ENCODE measurements around the gene MED23.

Gene MED23

DNA sequence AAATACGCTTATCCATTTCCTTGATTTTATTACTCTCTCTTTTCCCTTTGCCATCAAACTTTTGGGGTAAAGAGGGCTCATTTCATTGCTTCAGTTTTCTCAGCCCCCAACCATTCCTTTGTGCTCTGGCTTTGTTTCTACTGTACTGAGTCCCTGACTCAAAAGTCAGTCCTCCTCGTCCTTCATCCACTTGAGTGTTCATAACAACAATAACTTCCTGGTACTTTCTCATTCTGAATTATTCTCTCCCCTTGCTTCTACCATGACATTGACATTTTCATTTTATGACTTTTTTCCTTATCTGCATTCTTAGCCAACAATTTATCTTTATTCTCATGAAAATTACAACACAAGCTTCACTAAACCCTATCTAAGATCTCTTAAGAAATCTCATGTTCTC, 10.0 kb upstream of the MED23 start:
- no peak for DNase-seq

DNA sequence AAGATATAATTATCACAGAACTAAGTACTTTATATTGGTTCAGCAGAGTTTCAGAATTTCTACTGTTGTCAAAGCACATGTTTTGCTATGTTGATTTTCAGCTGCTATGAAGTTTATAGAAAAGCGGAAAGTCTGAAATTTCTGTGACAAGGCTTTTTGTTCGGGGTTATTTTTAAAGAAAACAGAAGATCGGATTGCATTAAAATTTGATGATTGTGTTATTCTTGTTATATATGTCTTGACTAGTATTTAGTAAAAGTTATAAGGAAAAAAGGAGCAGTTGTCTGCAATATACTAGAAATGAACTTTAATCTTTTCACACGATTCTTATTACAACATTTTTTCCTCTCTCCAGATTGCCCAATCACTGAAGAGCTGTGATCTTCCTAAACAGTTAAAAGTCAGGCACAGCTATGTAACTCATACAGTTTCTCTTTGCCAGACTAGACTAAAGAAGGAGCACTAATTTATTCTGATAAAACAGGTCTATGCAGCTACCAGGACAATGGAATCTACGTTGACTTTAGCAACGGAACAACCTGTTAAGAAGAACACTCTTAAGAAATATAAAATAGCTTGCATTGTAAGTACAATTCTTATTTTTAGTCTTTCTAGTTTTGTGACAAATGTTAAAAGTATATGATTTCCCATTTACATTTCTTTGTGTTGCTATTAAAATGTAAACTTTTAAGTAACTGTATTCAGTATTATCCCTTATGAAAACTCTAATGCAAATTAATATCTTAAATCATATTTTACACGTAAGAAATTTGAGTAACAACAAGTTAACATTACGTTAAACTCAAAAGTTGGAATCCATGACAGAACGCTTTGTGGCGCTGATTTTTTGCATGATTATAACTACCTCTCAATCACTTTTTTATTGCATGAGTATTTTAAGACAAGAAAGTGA, 9.1 kb upstream of the MED23 start, which contains the start of gene ENPP3:
ENPP3 (plus strand) TSS at position 423 of the 913 bp plus-strand sequence; CDS start at position 506, 83 bp downstream.
- DNase-seq, result no peak

DNA sequence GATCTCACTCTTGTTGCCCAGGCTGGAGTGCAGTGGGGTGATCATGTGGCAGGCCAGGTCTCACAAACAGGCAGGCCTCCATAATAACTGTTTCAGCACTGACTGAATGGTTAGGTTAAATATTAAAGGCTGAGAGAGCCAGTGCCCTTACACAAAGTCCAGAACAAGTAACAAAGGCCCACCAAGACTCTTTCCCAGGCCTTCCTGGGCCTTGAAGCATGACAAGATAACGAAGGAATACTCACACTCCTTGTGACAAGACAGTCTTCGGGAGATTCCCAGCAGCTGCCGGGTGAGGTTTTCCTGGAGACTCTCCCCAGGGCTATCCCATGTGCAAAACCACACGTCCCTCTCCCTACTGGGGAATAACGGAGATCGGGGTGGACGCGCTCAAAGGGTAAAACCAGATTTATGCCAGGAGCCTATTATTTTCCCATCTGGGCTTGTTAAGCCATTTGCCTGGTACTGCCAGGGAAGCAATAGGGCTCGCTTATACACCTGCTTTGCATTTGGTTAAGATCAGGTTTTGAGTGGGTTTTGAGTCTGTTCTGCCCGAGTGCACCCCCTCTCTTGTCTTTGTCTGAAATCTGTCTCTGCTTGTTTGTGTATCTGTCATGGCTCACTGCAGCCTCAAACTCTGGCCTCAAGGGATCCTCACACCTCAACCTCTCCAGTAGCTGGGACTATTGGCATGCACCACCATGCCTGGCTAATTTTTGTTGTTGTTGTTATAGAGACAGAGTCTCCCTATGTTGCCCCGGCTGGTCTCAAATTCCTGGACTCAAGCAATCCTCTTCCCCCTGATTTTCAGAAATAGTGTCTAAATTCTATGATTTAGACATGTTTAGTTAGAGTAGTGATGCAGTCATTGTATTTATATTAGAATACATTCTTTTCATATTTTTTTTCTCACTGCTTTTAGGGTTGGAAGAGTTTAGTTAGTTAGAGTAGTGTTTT, 7.6 kb upstream of the MED23 start:
- DNase-seq, result no peak

DNA sequence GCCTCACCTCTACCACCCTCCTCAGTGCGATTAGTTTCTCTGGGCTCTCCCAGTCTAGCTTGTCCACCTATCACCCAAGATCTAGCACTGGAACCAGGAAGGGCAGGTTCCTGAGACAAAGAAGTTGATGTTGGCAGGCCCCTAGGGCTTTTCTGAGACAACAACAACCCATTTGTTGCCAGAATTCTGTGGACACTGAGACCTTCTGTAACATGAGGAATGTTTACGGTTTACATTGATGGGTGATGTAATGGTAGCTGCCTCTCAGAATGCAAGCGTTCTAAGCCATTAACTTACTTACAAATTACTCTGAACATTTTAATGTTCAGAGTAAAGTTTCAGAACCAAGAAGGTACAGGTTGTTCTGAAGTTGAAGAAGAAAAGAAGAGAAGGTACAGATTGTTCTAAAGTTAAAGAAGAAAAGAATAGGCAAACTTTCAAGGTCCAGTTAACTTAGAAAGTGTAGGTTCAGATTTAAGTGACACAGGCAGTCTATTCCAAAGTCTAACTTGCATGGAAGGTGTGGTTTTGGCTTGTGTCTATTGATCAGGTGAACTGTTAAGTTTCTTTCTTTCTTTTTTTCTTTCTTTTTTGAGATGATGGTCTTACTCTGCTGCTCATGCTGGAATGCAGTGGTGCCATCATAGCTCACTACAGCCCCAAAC, 3.7 kb upstream of the MED23 start:
- DNase-seq, result no peak

DNA sequence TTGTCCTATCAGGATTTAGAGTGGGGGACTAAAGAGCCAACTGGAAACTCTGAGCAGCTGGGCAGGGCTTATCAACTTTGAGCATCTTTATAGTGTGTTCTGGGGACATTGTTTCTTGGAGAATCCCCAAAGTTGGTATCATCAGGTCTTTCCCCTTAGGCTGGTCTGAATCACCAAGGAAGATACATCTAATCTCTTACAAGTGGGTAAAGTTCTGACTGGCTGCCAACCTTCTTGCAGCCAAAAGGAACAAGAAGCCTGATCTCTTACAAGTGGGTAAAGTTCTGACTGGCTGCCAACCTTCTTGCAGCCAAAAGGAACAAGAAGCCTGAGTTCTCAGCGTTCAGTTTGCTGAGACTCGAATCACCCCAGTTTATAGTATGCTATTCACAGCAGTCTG, 1.6 kb upstream of the MED23 start:
- DNase-seq, result no peak

DNA sequence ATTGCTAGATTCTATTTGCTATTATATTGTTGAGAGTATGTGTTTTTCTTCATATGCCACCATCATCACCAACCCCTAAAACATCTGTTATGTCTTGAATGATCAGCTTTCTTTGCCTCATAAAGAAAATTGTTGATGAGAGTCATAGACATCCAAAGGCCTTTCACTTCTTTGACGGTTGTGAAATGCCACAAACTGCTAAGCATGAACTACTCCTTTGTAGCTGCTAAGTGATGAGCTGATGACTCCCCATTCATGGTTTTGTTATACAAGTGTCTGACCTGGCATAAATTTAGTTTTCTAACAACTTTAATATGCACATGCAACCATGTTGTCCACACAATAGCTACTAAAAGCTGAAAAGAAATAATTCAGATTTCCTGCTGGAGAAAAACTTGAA, 684 bp upstream of the MED23 start:
- DNase-seq, result no peak

DNA sequence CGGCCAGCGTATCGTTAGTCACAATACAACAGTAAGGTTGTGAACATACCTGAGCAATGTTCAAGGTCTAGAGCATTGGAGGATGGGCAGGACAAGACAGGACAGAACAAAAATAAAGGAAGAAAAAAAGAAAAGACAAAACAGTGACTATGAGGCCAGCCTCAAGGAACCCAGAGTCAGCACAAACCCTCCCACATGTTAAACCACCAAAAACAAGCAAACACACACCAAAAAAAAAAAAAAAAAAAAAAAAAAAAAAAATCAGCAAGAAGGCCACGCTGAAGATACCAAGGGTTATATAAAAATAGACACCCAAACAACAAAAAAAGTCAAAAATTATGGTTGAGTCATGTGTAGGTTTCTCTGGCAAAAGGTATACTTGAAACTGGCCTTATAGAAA, 12.8 kb downstream of the MED23 start:
- no peak for DNase-seq

DNA sequence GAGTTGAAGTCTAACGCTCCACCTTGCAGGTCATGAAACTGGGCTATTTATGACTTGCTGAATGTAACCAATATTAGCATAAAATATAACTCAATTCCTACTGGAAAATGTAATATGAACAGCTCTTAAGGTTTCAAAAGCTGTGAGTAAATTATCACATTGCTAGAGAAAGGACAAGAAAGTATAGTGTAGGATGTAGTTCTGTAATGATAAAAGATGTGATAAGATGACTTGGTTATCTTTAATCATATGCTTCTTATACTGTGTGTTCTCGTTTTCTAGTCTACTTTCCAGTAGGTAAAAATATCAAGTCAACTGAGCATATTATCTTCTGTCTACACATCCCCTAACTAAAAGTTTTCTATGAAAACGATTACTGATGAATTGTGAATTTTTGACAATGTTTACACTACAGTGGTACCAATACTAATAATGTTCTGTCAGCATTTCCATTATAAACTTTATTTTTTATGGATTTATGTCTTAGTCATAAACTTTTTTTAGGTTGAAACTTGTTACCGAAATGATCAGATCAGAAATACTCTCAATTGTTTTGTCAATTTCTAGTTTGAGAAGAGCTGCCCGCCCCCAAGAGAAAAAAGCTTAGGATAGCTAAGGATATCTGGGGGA, 14.6 kb downstream of the MED23 start:
- DNase-seq, result no peak

DNA sequence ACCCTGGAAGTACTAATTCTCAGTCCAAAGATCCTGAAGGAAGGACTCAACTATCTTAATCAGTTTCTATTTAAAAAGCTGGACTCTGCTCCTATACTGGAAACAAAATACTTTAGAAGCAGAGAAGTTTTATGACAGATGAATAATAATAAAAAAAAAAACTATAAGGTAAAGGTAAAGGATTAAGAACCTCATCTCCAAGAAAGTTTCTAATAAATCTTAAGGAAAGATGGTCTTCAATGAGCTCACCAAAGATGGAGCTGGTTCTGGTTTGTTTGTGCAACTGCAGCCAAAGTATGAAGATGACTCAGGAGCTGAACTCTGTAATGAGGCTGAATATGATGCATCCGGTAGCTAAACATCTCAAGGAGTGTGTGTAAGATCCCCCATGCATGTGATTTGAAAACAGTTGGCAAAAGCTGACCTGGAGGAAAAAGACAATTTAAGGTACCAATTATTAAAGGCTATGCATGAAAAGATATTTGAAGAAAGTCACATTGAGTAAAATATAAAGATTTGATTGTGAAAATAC, 25.2 kb downstream of the MED23 start:
- no peak for DNase-seq

DNA sequence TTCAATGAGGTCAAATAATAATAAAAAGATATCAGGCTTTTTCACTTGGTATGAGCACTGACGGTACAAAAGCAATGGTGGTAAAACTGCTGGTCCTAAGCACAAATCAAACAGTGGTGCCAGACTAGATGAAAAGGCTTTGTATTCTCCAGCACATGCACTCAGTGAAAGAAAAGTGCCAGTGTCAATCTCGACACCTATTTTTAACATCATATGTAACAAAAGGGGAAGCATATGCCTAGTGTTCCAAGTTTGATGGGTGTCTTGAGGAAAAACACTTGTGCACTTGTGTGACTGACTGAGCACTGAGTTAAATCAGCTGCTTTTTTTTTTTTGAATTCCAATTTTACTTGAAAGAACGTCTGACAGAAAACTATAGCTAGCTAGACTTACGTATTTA, 27.3 kb downstream of the MED23 start:
- no peak for DNase-seq

DNA sequence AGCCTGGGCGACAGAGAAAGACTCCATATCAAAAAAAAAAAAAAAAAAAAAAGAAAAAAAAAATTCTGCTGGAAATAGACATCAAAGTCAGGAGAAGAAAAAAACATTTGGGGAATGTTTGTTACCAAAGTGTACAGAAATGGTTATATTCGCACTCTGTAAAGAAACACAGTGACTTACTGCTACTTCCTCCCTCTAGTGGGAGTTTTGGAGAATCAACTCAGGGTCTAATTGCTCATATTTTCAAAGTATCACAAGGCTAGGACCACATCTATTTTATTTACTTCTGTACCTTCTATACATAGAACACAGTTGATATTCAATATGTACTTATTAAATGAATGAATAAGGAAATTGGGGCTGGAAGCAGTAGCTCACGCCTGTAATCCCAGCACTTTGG, 30.6 kb downstream of the MED23 start:
- no peak for DNase-seq

DNA sequence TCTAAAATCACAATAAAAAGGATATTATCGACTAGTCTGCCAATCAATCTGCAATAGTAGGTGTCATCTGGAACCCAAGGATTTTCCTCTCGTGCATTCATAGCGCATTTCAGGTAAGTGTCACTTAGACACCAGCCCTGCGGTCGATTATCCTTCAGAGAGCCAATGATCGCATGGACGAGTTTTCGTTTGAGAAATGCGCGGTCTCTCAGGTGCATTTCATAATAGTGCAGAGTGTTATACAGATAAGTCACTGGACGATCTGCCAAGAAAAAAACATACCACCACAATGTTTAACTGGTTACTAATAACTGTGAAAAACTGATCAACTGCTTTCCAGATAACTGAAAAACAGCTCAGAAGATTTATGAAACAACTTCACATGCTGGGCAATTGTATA, 34.0 kb downstream of the MED23 start:
- no peak for DNase-seq

DNA sequence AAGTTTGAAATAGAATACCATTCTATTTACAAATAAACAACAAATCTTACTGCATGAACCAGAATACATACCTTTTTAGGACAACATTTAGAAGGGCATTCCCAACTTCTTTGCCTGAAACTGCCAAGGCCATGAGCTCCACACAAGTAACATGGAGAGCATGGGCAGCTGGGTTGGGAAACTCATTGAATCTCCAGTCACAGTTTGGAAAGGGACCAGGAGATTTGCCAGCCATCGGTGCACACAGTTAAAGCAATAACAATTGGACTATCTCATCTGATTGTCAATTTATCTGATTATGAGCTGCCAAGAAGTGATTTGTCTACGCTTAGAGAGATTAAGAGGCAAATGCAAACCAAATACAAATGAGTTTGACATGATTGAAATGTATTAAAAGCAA, 35.1 kb downstream of the MED23 start:
- DNase-seq, result no peak

DNA sequence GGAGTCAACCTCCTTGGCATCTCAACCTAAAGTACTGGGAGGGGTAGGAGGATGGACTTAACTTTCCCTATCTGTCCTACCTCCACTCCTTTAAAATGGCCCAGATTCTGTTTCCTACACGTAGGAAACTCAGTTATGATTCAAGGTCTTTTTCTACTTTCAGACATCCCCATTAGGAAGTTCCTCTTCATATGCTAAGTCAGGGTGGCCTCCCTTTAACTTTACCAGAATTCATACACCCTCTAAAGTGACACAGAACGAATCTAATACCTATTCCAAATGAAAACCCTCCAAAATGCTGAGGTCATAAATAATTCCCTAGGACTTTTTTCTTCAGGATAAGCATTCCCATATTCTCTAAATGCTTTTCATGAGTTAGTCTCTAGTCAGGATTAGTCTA, 39.4 kb downstream of the MED23 start:
- DNase-seq, result no peak

DNA sequence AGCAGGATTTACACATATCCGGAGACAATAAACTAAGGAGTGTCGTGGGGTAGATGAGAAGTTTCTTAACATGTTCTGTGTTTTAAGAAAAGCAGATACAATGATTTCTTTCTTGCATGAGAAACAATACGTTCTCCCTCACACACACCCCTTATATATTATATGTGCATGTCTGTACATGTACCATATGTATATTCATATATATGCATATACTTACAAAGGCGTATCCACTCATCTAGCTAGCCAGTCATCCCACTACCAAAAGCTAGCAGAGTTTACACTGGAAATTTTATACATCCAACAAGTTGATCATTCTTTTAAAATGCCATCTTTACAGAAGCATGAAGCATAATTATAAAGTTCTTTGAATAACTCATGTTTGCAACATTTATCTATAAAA, 40.1 kb downstream of the MED23 start:
- DNase-seq, result no peak

DNA sequence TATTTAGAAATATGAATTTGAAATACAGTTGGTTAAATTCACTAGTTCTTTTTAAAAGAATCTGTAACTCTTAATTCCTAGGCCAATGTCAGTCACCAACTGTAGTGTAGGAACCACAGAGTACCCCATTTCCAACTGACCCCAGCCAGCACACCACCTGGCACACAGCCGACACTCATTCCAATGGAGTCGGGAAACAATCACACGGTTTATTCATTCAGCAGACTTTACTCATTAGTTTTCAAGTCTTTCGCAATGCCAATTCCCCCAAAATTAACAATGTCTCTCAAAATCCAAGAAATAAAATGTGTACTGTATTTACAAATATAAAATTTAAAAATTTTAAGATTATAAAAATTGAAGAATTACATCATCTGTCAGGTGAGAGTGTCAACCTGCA, 41.5 kb downstream of the MED23 start:
- no peak for DNase-seq

DNA sequence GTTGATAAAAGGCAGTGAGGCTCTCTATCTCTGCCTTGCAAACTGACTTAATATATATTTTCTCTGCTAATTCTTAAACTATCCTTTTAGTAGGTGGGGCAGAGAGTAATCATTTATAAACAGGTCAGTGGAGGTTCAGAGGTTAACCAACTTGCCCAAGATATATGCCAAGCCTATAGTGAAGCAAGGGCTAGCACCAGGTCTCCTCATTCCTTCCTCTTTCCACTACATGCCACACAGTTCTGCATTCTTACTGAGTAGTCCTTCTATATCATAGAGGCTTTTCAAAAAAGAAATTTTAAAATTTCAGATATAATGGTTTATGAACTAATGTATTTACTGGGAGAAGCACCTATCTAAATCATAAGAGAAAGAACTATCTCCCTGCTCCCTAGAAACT, 46.5 kb downstream of the MED23 start:
- no peak for DNase-seq

DNA sequence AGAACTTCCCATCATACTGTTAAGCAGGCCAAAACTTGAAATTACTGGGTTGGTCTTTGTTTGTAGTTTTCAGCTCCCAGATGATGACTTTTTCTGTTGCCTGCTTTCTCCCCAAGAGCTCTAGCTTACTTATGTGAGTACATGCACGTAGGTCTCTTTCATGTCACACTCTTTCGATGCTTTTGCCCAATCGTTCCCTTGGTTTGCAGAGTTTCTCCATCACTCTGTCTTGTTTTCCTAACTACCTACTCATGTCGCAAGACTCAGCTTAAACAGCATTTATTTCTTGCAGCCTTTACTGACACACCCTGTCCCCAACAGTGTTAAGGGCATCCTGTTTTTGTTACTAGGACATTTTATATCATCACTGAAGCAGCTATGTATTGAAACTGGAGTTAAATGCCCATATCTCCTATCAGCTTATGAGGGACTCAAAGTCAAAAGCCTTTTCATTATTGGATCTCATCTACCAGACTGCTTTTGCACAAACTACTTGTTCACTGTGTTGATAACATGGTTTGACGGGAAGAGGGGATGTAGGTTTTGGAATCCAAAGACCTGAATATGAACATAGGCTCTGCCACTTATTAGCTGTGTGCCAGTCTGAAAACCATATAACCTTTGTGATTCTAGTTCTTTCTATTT, 52.1 kb downstream of the MED23 start:
- DNase-seq, result no peak

DNA sequence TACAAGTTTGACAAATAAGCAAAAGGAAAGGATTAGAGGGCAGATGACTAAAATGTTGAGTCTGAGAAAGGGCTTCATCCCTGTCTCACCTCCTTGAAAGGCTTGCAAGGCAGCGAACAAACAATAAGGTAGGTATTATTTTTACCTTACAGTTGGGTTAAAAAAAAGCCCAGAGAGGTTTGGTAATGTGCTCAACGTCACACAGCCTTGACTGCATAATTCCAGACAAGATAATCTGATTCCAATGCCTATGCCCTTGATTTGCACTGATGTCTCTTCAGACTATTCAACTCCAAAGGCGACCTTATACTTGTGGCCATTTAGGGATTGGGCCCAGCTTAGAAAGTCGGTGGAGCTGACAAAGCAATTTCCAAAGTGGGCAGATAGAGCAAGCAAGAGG, 53.4 kb downstream of the MED23 start:
- no peak for DNase-seq

DNA sequence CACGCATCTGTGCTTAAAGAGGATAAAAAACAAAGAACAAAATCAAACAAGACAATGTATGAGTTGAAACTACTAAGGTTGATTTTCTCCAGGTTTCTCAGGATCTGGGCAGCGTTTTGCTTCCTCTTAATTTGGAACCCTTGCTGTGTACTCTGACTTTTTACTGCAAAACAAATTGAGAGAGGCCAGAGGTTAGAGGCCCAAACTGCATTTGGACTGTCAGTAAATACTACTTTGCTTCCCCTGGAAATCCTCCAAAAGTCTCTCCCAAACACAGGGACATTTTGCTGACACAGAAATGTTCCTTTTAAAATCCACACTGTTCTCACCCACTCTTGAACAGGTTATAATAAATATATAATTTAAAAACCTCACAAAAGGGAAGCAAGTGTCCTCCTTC, 53.9 kb downstream of the MED23 start:
- DNase-seq, result no peak

DNA sequence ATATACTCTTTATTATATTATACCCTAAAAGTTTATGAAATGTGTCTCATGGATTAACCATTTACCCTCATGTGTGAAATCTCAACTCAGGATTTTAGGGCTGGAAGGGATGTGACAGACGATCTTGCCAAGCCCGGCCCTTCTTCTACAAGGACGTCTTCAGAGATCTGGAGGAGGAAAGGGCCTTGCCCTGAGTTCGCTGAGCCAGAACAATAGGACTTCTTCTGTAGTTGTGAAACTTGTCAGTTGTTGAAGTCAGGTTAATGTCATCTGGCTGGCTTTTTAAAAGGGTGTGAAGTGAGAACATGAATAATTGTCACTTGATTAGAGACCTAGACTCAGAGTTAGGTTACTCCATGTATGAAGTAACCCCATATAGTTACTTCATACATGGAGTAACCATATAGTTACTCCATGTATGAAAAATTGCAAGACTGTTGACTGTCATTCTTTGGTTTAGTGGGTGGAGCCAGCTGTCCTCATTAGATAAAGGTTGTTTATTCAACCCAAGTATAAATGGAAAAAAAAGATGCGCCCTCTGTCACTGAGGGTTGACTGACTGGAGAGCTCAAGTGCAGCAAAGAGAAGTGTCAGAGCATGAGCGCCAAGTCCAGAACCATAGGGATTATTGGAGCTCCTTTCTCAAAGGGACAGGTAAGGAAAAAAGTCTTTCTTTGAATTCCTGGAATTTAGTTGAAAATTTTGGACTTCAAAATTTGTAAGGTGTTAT, 55.2 kb downstream of the MED23 start, which contains the start of gene ARG1:
ARG1 (plus strand) TSS at position 541 of the 730 bp plus-strand sequence; CDS start at position 598, 57 bp downstream.
- no peak for DNase-seq
